ENCODE results near the gene NFAT5. TPM values are rescaled to one million over a fixed set of nuclear protein-coding genes. Genes with fewer than 3 reads are reported as not detected.

The NFAT5 gene
- total and polyA plus RNA-seq, 9 of the 15 experiments (the other 6 are each of a cell fraction or from before 2014, with no cell fraction given): 0.78 to 20.5 (median 12.4) TPM

DNA sequence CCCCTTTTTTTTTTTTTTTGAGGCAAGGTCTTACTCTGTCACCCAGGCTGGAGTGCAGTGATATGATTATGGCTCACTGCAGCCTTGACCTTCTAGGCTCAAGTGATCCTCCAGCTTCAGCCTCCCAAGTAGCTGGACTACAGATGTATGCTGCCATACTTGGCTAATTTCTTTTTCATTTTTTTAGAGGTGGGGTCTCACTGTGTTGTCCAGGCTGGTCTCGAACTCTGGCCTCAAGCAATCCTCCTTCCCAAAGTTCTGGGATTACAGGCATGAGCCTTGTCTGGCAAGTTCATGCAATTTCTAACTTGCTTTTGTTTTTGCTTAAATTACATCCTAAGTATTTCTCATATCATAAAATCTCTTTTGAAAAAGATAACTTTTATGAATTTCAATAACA is 33.8 kb upstream of the NFAT5 start:
- POLR2A ChIA-PET: no interaction called here

More for the DNA sequence above, 33.8 kb upstream of the NFAT5 start:
- CTCF ChIA-PET (ENCODE audit: low intra/inter-chr PET ratio): no interaction called here
- Histone ChIP-seq H2AFZ (ENCODE audit: low read depth, low read length) (no peak overlapping the region), H3K4me2 (ENCODE audit: insufficient read depth, low read length) (no peak overlapping the region), H3K36me3 (ENCODE audit: control insufficient read depth, insufficient read depth, low read length) (no peaks in the 10 kb centered on the region), H3K27me3 (ENCODE audit: control insufficient read depth in 2 of 2, insufficient read depth in 2 of 2, low read length in 2 of 2) (no peaks in the 10 kb centered on the region), H4K20me1 (replicated peaks; ENCODE audit: control insufficient read depth, insufficient read depth, low read length) (no peaks in the 10 kb centered on the region), H3K4me1 (replicated peaks in 1 of 2; ENCODE audit: control insufficient read depth in 2 of 2, insufficient read depth in 2 of 2, low read length in 2 of 2) (peaks cover 19 to 25% of the 10 kb centered on the region in 2 experiments), H3K27ac (ENCODE audit: extremely low read depth, low read depth, low read length) (no peak overlapping the region), H3K79me2 (ENCODE audit: control insufficient read depth, insufficient read depth, low read length) (no peaks in the 10 kb centered on the region), H3K9me1 (ENCODE audit: control insufficient read depth, insufficient read depth, low read length) (no peaks in the 10 kb centered on the region), H3K4me3 (no peak overlapping the region), H3K9ac (ENCODE audit: insufficient read depth in 1 of 2, low read depth in 2 of 2, low read length in 2 of 2) (no peak overlapping the region), H3K9me3 (replicated peaks; ENCODE audit: control insufficient read depth, insufficient read depth, low read depth, low read length) (no peaks in the 10 kb centered on the region)
- TF ChIP-seq RBM25 (IDR thresholded peaks at IDR 0.05; ENCODE audit: low read depth, low read length, severe bottlenecking) (peak; percentile 17), PURB (CRISPR knock-in tag; IDR thresholded peaks at IDR 0.05; ENCODE audit: low read depth) (no peak), HNRNPL (IDR thresholded peaks at IDR 0.05; ENCODE audit: low read depth, low read length) (no peak), SMARCA4 (IDR thresholded peaks at IDR 0.05) (no peak), ZSCAN32 (CRISPR knock-in tag; IDR thresholded peaks at IDR 0.05) (no peak), BCOR (IDR thresholded peaks at IDR 0.05) (0 out of 2 replicates have a peak, but pooled peaks have one; percentile 22), ZNF121 (CRISPR knock-in tag; conservative IDR thresholded peaks at IDR 0.05) (peak; percentile 83), JUN (IDR thresholded peaks at IDR 0.05; ENCODE audit: borderline replicate concordance, low read depth, low read length) (no peak), JUN (CRISPR knock-in tag; IDR thresholded peaks at IDR 0.05; ENCODE audit: borderline replicate concordance) (no peak)
- TF ChIP-seq, protein P1, sequence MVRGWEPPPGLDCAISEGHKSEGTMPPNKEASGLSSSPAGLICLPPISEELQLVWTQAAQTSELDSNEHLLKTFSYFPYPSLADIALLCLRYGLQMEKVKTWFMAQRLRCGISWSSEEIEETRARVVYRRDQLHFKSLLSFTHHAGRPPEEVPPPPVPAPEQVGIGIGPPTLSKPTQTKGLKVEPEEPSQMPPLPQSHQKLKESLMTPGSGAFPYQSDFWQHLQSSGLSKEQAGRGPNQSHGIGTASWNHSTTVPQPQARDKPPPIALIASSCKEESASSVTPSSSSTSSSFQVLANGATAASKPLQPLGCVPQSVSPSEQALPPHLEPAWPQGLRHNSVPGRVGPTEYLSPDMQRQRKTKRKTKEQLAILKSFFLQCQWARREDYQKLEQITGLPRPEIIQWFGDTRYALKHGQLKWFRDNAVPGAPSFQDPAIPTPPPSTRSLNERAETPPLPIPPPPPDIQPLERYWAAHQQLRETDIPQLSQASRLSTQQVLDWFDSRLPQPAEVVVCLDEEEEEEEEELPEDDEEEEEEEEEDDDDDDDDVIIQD (CRISPR knock-in tag; IDR thresholded peaks at IDR 0.05): no peak
- TF ChIP-seq, protein P2, sequence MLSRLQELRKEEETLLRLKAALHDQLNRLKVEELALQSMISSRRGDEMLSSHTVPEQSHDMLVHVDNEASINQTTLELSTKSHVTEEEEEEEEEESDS (CRISPR knock-in tag; IDR thresholded peaks at IDR 0.05): no peak
- in situ Hi-C loops (cut with MboI): no loop called here
- intact Hi-C loops (cut with micrococcal nuclease): loop anchor here (2.0 kb wide), 1 partner anchor 33 kb away; the partner anchor contains the start of gene NFAT5
- no TSS peak for BruUV-seq (replicated peaks)
- DNase-seq (ENCODE audit: extremely low read depth in 1 of 4, low spot score in 3 of 4): no peak
- no peak for FAIRE-seq
- ATAC-seq: no peak
- 82% methylated on average over 1 of the region's 1 CpG for WGBS (ENCODE audit: insufficient coverage, low coverage, missing lambda C conversion rate)

Measured in K562 (cell line).